Breast epithelium (tissue), 4 donors: ENCODE results near the gene HES5. TPM values are rescaled to one million over a fixed set of nuclear protein-coding genes. Genes with fewer than 3 reads are reported as not detected.

ENCODE experiments used
- DNase-seq, 2 donors: peaks; one replicate each; pipeline ENCODE4 v3.0.0-alpha.2; 2019; ENCODE audit warnings: low spot score in 2 of 2
- H3K27ac ChIP-seq, 2 donors: fragments of 200-600 bp; sonication (generic) in 1 of 2; one replicate each; pipeline ENCODE4 v1.5.1; 2016 to 2019; ENCODE audit warnings: mild to moderate bottlenecking in 1 of 2
- H3K27me3 ChIP-seq, 2 donors: fragments of 200-600 bp; sonication (generic) in 1 of 2; one replicate each; pipeline versions ENCODE4 v1.5.1 to v1.6.0; 2017 to 2019; ENCODE audit warnings: control low read depth in 1 of 2, mild to moderate bottlenecking in 1 of 2
- H3K36me3 ChIP-seq: fragments of 200-600 bp; one replicate; pipeline ENCODE4 v1.5.1; 2019
- H3K4me1 ChIP-seq, 2 donors: fragments of 200-600 bp; sonication (generic); one replicate each; pipeline ENCODE4 v1.5.1; 2016 to 2019; ENCODE audit warnings: control low read depth in 1 of 2
- H3K4me3 ChIP-seq, 3 donors: fragments of 200-600 bp; sonication (generic); 1 replicate in 2 of 3; 2 replicates in 1 of 3; pipeline ENCODE4 v1.5.1; 2016 to 2019; ENCODE audit warnings: mild to moderate bottlenecking in 3 of 3, moderate library complexity in 2 of 3
- H3K9me3 ChIP-seq, 2 donors: fragments of 200-600 bp; sonication (generic) in 1 of 2; one replicate each; pipeline ENCODE4 v1.5.1; 2016 to 2019; ENCODE audit warnings: control low read depth in 1 of 2
- CTCF ChIP-seq, 3 donors: fragments of 450-650 bp; IDR thresholded peaks; one replicate each; pipeline ENCODE4 v1.5.1; 2016 to 2017; ENCODE audit warnings: antibody characterized with exemption in 3 of 3, mild to moderate bottlenecking in 3 of 3, moderate library complexity in 3 of 3
- POLR2A ChIP-seq: fragments of 450-650 bp; IDR thresholded peaks from one replicate; pipeline ENCODE4 v1.6.1; 2016; ENCODE audit warnings: antibody characterized with exemption, mild to moderate bottlenecking, moderate library complexity
- POLR2AphosphoS5 ChIP-seq, 3 donors: sonication (generic); formaldehyde crosslinking; IDR thresholded peaks; one replicate each; pipeline ENCODE4 v1.6.1; 2017; ENCODE audit warnings: antibody characterized with exemption in 3 of 3
- intact Hi-C: fragments of 100-400 bp; cut with DNase I; formaldehyde crosslinking; loops from one replicate; pipeline ENCODE4 v1.15.1; 2023; ENCODE audit warnings: low total_unique reads
- total RNA-seq, 3 donors: library from RNA; depleted of rRNA; stranded (reverse); fragments of >200 nt; gene quantifications; one replicate each; pipeline ENCODE4 v1.1.0, GENCODE V29; 2016

The HES5 gene
- total RNA-seq, 3 donors from 2014 or later, result not detected

- Histone ChIP-seq H3K27ac (no peak overlapping the region), H3K36me3 (no peaks in the 10 kb centered on the region), H3K9me3 (no peaks in the 10 kb centered on the region), H3K4me3 (no peak overlapping the region), H3K27me3 (peaks cover 0 to 35% of the 10 kb centered on the region in 2 donors), H3K4me1 (no peaks in the 10 kb centered on the region)
- intact Hi-C loops, result no loop called here
- no peak for DNase-seq
- TF ChIP-seq POLR2AphosphoS5 (IDR thresholded peaks at IDR 0.05) (no peak), POLR2A (no peak), CTCF (IDR thresholded peaks at IDR 0.05) (no peak)
These were observed 28.3 kb downstream of the HES5 start for GRCh38 chr1:2501820-2502119.

- peaks cover 0 to 35% of the 10 kb centered on the region in 2 donors for H3K27me3 ChIP-seq
- intact Hi-C loops, result no loop called here
- no peaks in the 10 kb centered on the region for H3K9me3 ChIP-seq
- no peak overlapping the region for H3K27ac ChIP-seq
- H3K36me3 ChIP-seq, result no peaks in the 10 kb centered on the region
- DNase-seq, result no peak
- TF ChIP-seq CTCF (IDR thresholded peaks at IDR 0.05) (no peak), POLR2AphosphoS5 (IDR thresholded peaks at IDR 0.05) (no peak), POLR2A (no peak)
- no peak overlapping the region for H3K4me3 ChIP-seq
- no peaks in the 10 kb centered on the region for H3K4me1 ChIP-seq
These were observed 28.8 kb downstream of the HES5 start for GRCh38 chr1:2501041-2501819.

- TF ChIP-seq CTCF (IDR thresholded peaks at IDR 0.05) (no peak), POLR2A (no peak), POLR2AphosphoS5 (IDR thresholded peaks at IDR 0.05) (no peak)
- no peaks in the 10 kb centered on the region for H3K9me3 ChIP-seq
- intact Hi-C loops, result loop anchor here (10.0 kb wide), 1 partner anchor 505 kb away; no protein-coding TSS in a partner anchor
- no peaks in the 10 kb centered on the region for H3K4me1 ChIP-seq
- no peaks in the 10 kb centered on the region for H3K36me3 ChIP-seq
- peaks cover 0 to 34% of the 10 kb centered on the region in 2 donors for H3K27me3 ChIP-seq
- no peak for DNase-seq
- H3K4me3 ChIP-seq, result no peak overlapping the region
- H3K27ac ChIP-seq, result no peak overlapping the region
These were observed 30.0 kb downstream of the HES5 start for GRCh38 chr1:2499986-2500596.

GRCh38 chr1:2499260-2499659, 30.8 kb downstream of the HES5 start:
- no peaks in the 10 kb centered on the region for H3K4me1 ChIP-seq
- no peak overlapping the region for H3K27ac ChIP-seq
- intact Hi-C loops, result loop anchor here (10.0 kb wide), 1 partner anchor 506 kb away; no protein-coding TSS in a partner anchor
- H3K27me3 ChIP-seq, result peaks cover 0 to 30% of the 10 kb centered on the region in 2 donors
- H3K9me3 ChIP-seq, result no peaks in the 10 kb centered on the region
- H3K4me3 ChIP-seq, result no peak overlapping the region
- no peaks in the 10 kb centered on the region for H3K36me3 ChIP-seq
- DNase-seq, result no peak
- no peak for TF ChIP-seq POLR2AphosphoS5 (IDR thresholded peaks at IDR 0.05)
- TF ChIP-seq POLR2A, result no peak
- TF ChIP-seq CTCF (IDR thresholded peaks at IDR 0.05), result no peak

- no peaks in the 10 kb centered on the region for H3K4me1 ChIP-seq
- no peak for DNase-seq
- H3K36me3 ChIP-seq, result no peaks in the 10 kb centered on the region
- H3K27me3 ChIP-seq, result peaks cover 0 to 24% of the 10 kb centered on the region in 2 donors
- no peak overlapping the region for H3K4me3 ChIP-seq
- no peak overlapping the region for H3K27ac ChIP-seq
- intact Hi-C loops, result loop anchor here (10.0 kb wide), 1 partner anchor 506 kb away; no protein-coding TSS in a partner anchor
- TF ChIP-seq CTCF (IDR thresholded peaks at IDR 0.05), result no peak
- no peak for TF ChIP-seq POLR2A
- TF ChIP-seq POLR2AphosphoS5 (IDR thresholded peaks at IDR 0.05), result no peak
- H3K9me3 ChIP-seq, result no peaks in the 10 kb centered on the region
These were observed 31.4 kb downstream of the HES5 start for GRCh38 chr1:2498648-2499047.
